CD4-positive, alpha-beta T cell (primary cell): ENCODE measurements around the gene ZNF276. TPM values are rescaled to one million over a fixed set of nuclear protein-coding genes. Genes with fewer than 3 reads are reported as not detected.
A peak's percentile ranks its signal among the peaks of the same experiment; 100 is the strongest.
"Not testable (repeated sequence)": the region's sequence is repeated elsewhere in the genome, so short reads cannot be mapped to it uniquely, and the experiment has no call there.

Experiments
- ATAC-seq: fragments of 200-7000 bp; cut with Tn5 transposase; one replicate; pipeline ENCODE4 v1.10.0; 2022; ENCODE audit warnings: mild to moderate bottlenecking; ENCODE audit not compliant: poor library complexity
- CTCF ChIA-PET: fragments of 350-600 bp; sonication (Branson Sonifier 250); formaldehyde crosslinking; loops from one replicate; lab custom pipeline; 2021; ENCODE audit warnings: antibody characterized with exemption, inconsistent platforms; lab: Charles Lee
- POLR2A ChIA-PET: fragments of 350-600 bp; sonication (Branson Sonifier 250); formaldehyde crosslinking; loops from one replicate; lab custom pipeline; 2021; ENCODE audit warnings: antibody characterized with exemption, inconsistent platforms; lab: Charles Lee
- DNase-seq, 14 experiments: peaks; one replicate each; pipeline ENCODE4 v3.0.0-alpha.2; 2013 to 2020; ENCODE audit warnings: mixed read lengths in 2 of 14
- H3K27ac ChIP-seq, 2 donors: one replicate each; pipeline versions ENCODE4 v1.5.1 to v1.7.0; 2013; ENCODE audit warnings: low read length in 2 of 2, low read depth in 1 of 2, mild to moderate bottlenecking in 1 of 2
- H3K27me3 ChIP-seq, 2 experiments: 1 replicate in 1 of 2; 2 replicates in 1 of 2; pipeline versions ENCODE4 v1.6.1 to v1.7.0; 2013; ENCODE audit warnings: low read length in 2 of 2, control low read depth in 1 of 2, mild to moderate bottlenecking in 1 of 2, moderate library complexity in 1 of 2; ENCODE audit not compliant: insufficient read depth in 2 of 2, control insufficient read depth in 1 of 2
- H3K36me3 ChIP-seq: one replicate; pipeline ENCODE4 v1.6.1; 2013; ENCODE audit warnings: low read length, control low read depth; ENCODE audit not compliant: insufficient read depth
- H3K4me1 ChIP-seq: one replicate; pipeline ENCODE4 v1.6.1; 2013; ENCODE audit warnings: low read length, control low read depth; ENCODE audit not compliant: insufficient read depth
- H3K4me3 ChIP-seq: one replicate; pipeline ENCODE4 v1.5.1; 2013; ENCODE audit warnings: mild to moderate bottlenecking, low read length, moderate library complexity
- H3K9me3 ChIP-seq, 2 experiments: 1 replicate in 1 of 2; 2 replicates in 1 of 2; pipeline versions ENCODE4 v1.6.1 to v1.7.0; 2013; ENCODE audit warnings: low read length in 2 of 2, mild to moderate bottlenecking in 2 of 2, control low read depth in 1 of 2, moderate library complexity in 1 of 2; ENCODE audit not compliant: control insufficient read depth in 1 of 2, insufficient read depth in 1 of 2
- H3K27ac Mint-ChIP-seq: one replicate; pipeline ENCODE4 v1.8.0; 2020; ENCODE audit warnings: mixed read lengths
- H3K27me3 Mint-ChIP-seq: one replicate; pipeline ENCODE4 v1.8.0; 2021; ENCODE audit warnings: mixed read lengths
- H3K36me3 Mint-ChIP-seq: one replicate; pipeline ENCODE4 v1.8.0; 2021; ENCODE audit warnings: low read depth, mixed read lengths
- H3K4me1 Mint-ChIP-seq: one replicate; pipeline ENCODE4 v1.8.0; 2021; ENCODE audit warnings: low read depth, mixed read lengths
- H3K4me3 Mint-ChIP-seq: one replicate; pipeline ENCODE4 v1.8.0; 2020; ENCODE audit warnings: mild to moderate bottlenecking, mixed read lengths
- H3K9me3 Mint-ChIP-seq: one replicate; pipeline ENCODE4 v1.8.0; 2020; ENCODE audit warnings: mixed read lengths
- CTCF ChIP-seq: fragments of 200-600 bp; IDR thresholded peaks from one replicate; pipeline ENCODE4 v1.8.0; 2022; ENCODE audit warnings: antibody characterized with exemption, mild to moderate bottlenecking
- intact Hi-C, 2 experiments: fragments of 100-400 bp; cut with DNase I in 1 of 2; cut with micrococcal nuclease in 1 of 2; formaldehyde crosslinking; loops; one replicate each; pipeline versions ENCODE4 v1.15.1 to v1.9.0; 2023 to 2025; cut with DNase I, micrococcal nuclease
- total RNA-seq, 174 experiments: library from RNA in 2 of 174; stranded (reverse) in 2 of 174; gene quantifications; one replicate each; pipeline ENCODE4 v1.2.3 and lab custom pipeline; 2021 to 2026

Gene ZNF276
- total RNA-seq, 2 experiments from 2014 or later: 127 to 137 TPM

DNA sequence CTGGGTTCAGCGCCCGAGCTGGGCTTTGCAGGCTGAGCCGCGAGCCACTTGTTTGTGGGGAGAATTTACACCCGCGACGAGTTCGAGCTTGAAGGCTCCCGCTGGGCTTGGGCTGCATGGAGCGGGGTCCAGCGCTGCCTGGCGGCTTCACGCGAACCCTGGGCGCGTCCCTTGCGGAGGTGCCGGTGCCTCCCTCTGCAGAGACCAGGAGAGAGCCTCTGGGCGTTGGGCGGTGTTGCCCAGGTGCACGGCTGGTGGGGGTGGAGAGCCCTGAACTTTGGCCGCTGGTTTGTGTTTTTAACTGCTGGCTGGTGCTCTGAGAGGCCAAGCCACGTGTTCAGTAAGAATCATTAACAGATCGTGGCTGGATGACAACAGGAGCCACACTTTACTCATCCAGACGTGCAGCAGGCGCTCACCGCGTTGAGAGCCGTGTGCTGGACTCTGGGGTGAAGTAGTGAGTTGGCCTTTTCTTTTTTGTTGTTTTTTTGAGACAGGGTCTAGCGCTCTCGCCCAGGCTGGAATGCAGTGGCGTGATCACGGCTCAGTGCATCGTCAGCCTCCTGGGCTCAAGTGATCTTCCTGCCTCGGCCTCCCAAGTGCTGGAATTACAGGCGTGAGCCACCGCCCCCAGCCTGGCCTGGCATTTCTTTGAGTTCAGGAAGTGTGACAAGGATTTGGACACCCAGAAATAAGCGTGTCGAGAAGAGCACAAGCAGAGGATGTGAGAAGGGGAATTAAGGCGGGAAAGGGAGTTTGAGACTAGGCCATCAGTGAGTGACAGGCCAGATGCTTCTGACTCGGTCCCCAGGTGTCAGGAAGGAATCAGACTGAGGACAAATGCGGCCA, 34.0 kb upstream of the ZNF276 start:
- peaks cover 5% of the 10 kb centered on the region for H3K4me1 Mint-ChIP-seq
- TF ChIP-seq CTCF: no peak
- CTCF ChIA-PET: interaction anchor here (0.9 to 1.5 kb wide), 2 partner anchors 13 kb away, joined by 3 to 20 read pairs; partner anchors contain the start of gene SPATA2L
- H3K27ac Mint-ChIP-seq: peak overlapping the region; percentile 70
- peak overlapping the region; percentile 45 to 73 for H3K27ac ChIP-seq
- no peaks in the 10 kb centered on the region for H3K9me3 Mint-ChIP-seq
- no peak for ATAC-seq
- H3K4me1 ChIP-seq: peaks cover 20% of the 10 kb centered on the region
- peak overlapping the region; percentile 87 for H3K4me3 Mint-ChIP-seq
- intact Hi-C loops: no loop called here
- POLR2A ChIA-PET: interaction anchor here (1.0 to 1.5 kb wide), 6 partner anchors 9 to 186 kb away, joined by 3 to 20 read pairs (median 6); partner anchors contain the start of genes SPATA2L and TCF25
- no peaks in the 10 kb centered on the region for H3K27me3 ChIP-seq
- no peaks in the 10 kb centered on the region for H3K9me3 ChIP-seq
- H3K36me3 ChIP-seq: peaks cover 16% of the 10 kb centered on the region
- peak overlapping the region; percentile 87 for H3K4me3 ChIP-seq
- H3K36me3 Mint-ChIP-seq: peaks cover 26% of the 10 kb centered on the region
- no peaks in the 10 kb centered on the region for H3K27me3 Mint-ChIP-seq
- DNase-seq: peak in 1 of 14 experiments; percentile 12

DNA sequence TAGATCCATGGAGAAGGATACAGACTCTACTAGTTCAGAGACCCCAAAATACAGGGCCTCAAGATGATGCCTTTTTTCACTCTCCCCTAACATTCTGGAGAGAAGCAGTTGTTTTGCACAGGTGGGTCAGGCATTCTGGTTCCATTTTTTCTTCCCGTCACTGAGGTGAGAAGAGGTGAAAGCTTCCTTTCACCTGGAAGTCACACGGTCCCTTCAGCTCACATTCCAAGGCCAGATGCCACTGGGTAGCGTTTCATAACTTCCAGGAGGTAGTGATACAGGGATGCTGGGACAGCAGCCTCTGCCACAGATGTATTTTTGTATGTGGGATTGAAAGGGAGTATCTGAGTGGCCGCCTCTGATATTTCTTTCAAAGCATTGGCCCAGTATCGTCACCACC, 32.9 kb upstream of the ZNF276 start:
- Mint-ChIP-seq H3K4me1 (peaks cover 8% of the 10 kb centered on the region), H3K9me3 (no peaks in the 10 kb centered on the region), H3K4me3 (peak overlapping the region; percentile 77), H3K36me3 (peaks cover 30% of the 10 kb centered on the region), H3K27me3 (no peaks in the 10 kb centered on the region), H3K27ac (peak overlapping the region; percentile 39)
- no peak overlapping the region for H3K4me3 ChIP-seq
- no peak for ATAC-seq
- H3K4me1 ChIP-seq: peaks cover 20% of the 10 kb centered on the region
- no peak for TF ChIP-seq CTCF
- no peak for DNase-seq
- no peaks in the 10 kb centered on the region for H3K9me3 ChIP-seq
- ChIA-PET CTCF (interaction anchor here (0.9 kb wide), 1 partner anchor 12 kb away, joined by 3 read pairs; no protein-coding TSS in a partner anchor), POLR2A (no interaction called here)
- intact Hi-C loops: no loop called here
- no peak overlapping the region for H3K27ac ChIP-seq
- no peaks in the 10 kb centered on the region for H3K27me3 ChIP-seq
- peaks cover 22% of the 10 kb centered on the region for H3K36me3 ChIP-seq

GRCh38 chr16:89689142-89689541, 32.2 kb upstream of the ZNF276 start:
- no peak overlapping the region for H3K27ac ChIP-seq
- Mint-ChIP-seq H3K36me3 (peaks cover 37% of the 10 kb centered on the region), H3K9me3 (no peaks in the 10 kb centered on the region), H3K4me1 (peaks cover 9% of the 10 kb centered on the region), H3K4me3 (no peak overlapping the region), H3K27ac (no peak overlapping the region), H3K27me3 (no peaks in the 10 kb centered on the region)
- no peak for TF ChIP-seq CTCF
- no peaks in the 10 kb centered on the region for H3K9me3 ChIP-seq
- H3K4me1 ChIP-seq: peaks cover 20% of the 10 kb centered on the region
- ChIA-PET CTCF (interaction anchor here (1.7 kb wide), 1 partner anchor 11 kb away, joined by 5 read pairs; no protein-coding TSS in a partner anchor), POLR2A (no interaction called here)
- intact Hi-C loops: no loop called here
- no peak for ATAC-seq
- H3K4me3 ChIP-seq: no peak overlapping the region
- peaks cover 30% of the 10 kb centered on the region for H3K36me3 ChIP-seq
- H3K27me3 ChIP-seq: no peaks in the 10 kb centered on the region
- DNase-seq: no peak

GRCh38 chr16:89689621-89690020, 31.7 kb upstream of the ZNF276 start:
- CTCF ChIA-PET: interaction anchor here (1.7 kb wide), 1 partner anchor 10 kb away, joined by 5 read pairs; no protein-coding TSS in a partner anchor
- intact Hi-C loops, H3K9me3 ChIP-seq, H3K27me3 Mint-ChIP-seq, H3K4me3 Mint-ChIP-seq, H3K4me3 ChIP-seq, H3K27ac ChIP-seq, H3K27ac Mint-ChIP-seq, ATAC-seq, H3K9me3 Mint-ChIP-seq, H3K4me1 Mint-ChIP-seq, H3K27me3 ChIP-seq, DNase-seq, POLR2A ChIA-PET: not testable (repeated sequence)
- H3K36me3 Mint-ChIP-seq: peaks cover 38% of the 10 kb centered on the region
- peaks cover 33% of the 10 kb centered on the region for H3K36me3 ChIP-seq
- H3K4me1 ChIP-seq: peaks cover 20% of the 10 kb centered on the region
